GM18519 (cell line): ENCODE data around the gene TIAM2.
"Not testable (repeated sequence)": the region's sequence is repeated elsewhere in the genome, so short reads cannot be mapped to it uniquely, and the experiment has no call there.

Experiments
- ATAC-seq: cut with Tn5 transposase; IDR thresholded peaks from one replicate; pipeline ENCODE4 v1.9.1; 2021; ENCODE audit warnings: mild to moderate bottlenecking, moderate library complexity; ENCODE audit not compliant: unreplicated experiment, low FRiP score

The TIAM2 gene

GRCh38 chr6:155248008-155249001 is 253.2 kb downstream of the TIAM2 start:
- ATAC-seq = peak; percentile 53

- no peak for ATAC-seq
These were observed 255.7 kb downstream of the TIAM2 start for GRCh38 chr6:155250701-155251381.

GRCh38 chr6:155252581-155252980 is 257.5 kb downstream of the TIAM2 start:
- ATAC-seq = no peak

- no peak for ATAC-seq
These were observed 258.2 kb downstream of the TIAM2 start for GRCh38 chr6:155253337-155253736.

- no peak for ATAC-seq
These were observed 259.0 kb downstream of the TIAM2 start for GRCh38 chr6:155254139-155254538.

GRCh38 chr6:155256122-155256795 is 261.1 kb downstream of the TIAM2 start:
- no peak for ATAC-seq

- ATAC-seq = no peak
These were observed 262.7 kb downstream of the TIAM2 start for GRCh38 chr6:155257796-155258195.

GRCh38 chr6:155259204-155259603 is 264.1 kb downstream of the TIAM2 start:
- no peak for ATAC-seq

- no peak for ATAC-seq
These were observed 264.8 kb downstream of the TIAM2 start for GRCh38 chr6:155259897-155260296.

GRCh38 chr6:155260686-155261085 is 265.6 kb downstream of the TIAM2 start:
- ATAC-seq = no peak

GRCh38 chr6:155261111-155261900 is 266.2 kb downstream of the TIAM2 start:
- no peak for ATAC-seq

- ATAC-seq = no peak
These were observed 267.5 kb downstream of the TIAM2 start for GRCh38 chr6:155262655-155263054.

GRCh38 chr6:155263373-155264063 is 268.4 kb downstream of the TIAM2 start, which contains the start of gene CLDN20:
Gene CLDN20 (plus strand): TSS chr6:155264013. CDS start chr6:155275720, 11,707 bp downstream.
- ATAC-seq = no peak

GRCh38 chr6:155264693-155265320 is 269.7 kb downstream of the TIAM2 start:
- ATAC-seq = no peak

GRCh38 chr6:155265843-155266535 is 270.9 kb downstream of the TIAM2 start:
- no peak for ATAC-seq

GRCh38 chr6:155267411-155267810 is 272.3 kb downstream of the TIAM2 start:
- no peak for ATAC-seq

GRCh38 chr6:155268088-155268867 is 273.2 kb downstream of the TIAM2 start:
- ATAC-seq = not testable (repeated sequence)

GRCh38 chr6:155269765-155270164 is 274.6 kb downstream of the TIAM2 start:
- ATAC-seq = no peak
